CD4-positive, alpha-beta T cell treated with Interleukin-12 subunit alpha and Interleukin-12 subunit beta, for 1 hour (primary cell): ENCODE results near the gene COL9A3.

Source experiments
- DNase-seq: peaks from one replicate; pipeline ENCODE4 v3.0.0-alpha.2; 2020

The COL9A3 gene

GRCh38 chr20:62861726-62862336 lies 45.0 kb downstream of the COL9A3 start, which contains the start of gene TCFL5:
TCFL5 (minus strand) TSS chr20:62861822; CDS start chr20:62861670, 152 bp downstream.
- DNase-seq, result peak; percentile 94

- DNase-seq, result no peak
Observed at GRCh38 chr20:62864207-62864606, 47.4 kb downstream of the COL9A3 start.

GRCh38 chr20:62872184-62872847 lies 55.5 kb downstream of the COL9A3 start:
- no peak for DNase-seq

GRCh38 chr20:62872862-62873261 lies 56.0 kb downstream of the COL9A3 start:
- no peak for DNase-seq

- DNase-seq, result no peak
Observed at GRCh38 chr20:62873280-62873679, 56.4 kb downstream of the COL9A3 start.

GRCh38 chr20:62873681-62874031 lies 56.8 kb downstream of the COL9A3 start:
- DNase-seq, result peak; percentile 43

- DNase-seq, result no peak
Observed at GRCh38 chr20:62874964-62875344, 58.1 kb downstream of the COL9A3 start.

GRCh38 chr20:62875419-62876361 lies 58.8 kb downstream of the COL9A3 start:
- DNase-seq, result no peak

- no peak for DNase-seq
Observed at GRCh38 chr20:62876501-62876901, 59.7 kb downstream of the COL9A3 start.

GRCh38 chr20:62876902-62877816 lies 60.3 kb downstream of the COL9A3 start:
- no peak for DNase-seq

GRCh38 chr20:62878244-62879038 lies 61.6 kb downstream of the COL9A3 start:
- DNase-seq, result no peak

- DNase-seq, result no peak
Observed at GRCh38 chr20:62879275-62880146, 62.7 kb downstream of the COL9A3 start.

GRCh38 chr20:62880147-62880934 lies 63.5 kb downstream of the COL9A3 start:
- DNase-seq, result no peak

GRCh38 chr20:62880935-62881661 lies 64.2 kb downstream of the COL9A3 start:
- no peak for DNase-seq

- no peak for DNase-seq
Observed at GRCh38 chr20:62881662-62882395, 65.0 kb downstream of the COL9A3 start.

GRCh38 chr20:62882426-62882825 lies 65.6 kb downstream of the COL9A3 start:
- DNase-seq, result no peak

GRCh38 chr20:62884556-62884955 lies 67.7 kb downstream of the COL9A3 start:
- DNase-seq, result no peak
